ENCODE data around the gene NAA16. TPM values are rescaled to one million over a fixed set of nuclear protein-coding genes. Genes with fewer than 3 reads are reported as not detected.
A peak's percentile ranks its signal among the peaks of the same experiment; 100 is the strongest.
"Not testable (repeated sequence)": the region's sequence is repeated elsewhere in the genome, so short reads cannot be mapped to it uniquely, and the experiment has no call there.

Gene NAA16
- total RNA-seq, 1 donor from 2014 or later, result 13.7 TPM

DNA sequence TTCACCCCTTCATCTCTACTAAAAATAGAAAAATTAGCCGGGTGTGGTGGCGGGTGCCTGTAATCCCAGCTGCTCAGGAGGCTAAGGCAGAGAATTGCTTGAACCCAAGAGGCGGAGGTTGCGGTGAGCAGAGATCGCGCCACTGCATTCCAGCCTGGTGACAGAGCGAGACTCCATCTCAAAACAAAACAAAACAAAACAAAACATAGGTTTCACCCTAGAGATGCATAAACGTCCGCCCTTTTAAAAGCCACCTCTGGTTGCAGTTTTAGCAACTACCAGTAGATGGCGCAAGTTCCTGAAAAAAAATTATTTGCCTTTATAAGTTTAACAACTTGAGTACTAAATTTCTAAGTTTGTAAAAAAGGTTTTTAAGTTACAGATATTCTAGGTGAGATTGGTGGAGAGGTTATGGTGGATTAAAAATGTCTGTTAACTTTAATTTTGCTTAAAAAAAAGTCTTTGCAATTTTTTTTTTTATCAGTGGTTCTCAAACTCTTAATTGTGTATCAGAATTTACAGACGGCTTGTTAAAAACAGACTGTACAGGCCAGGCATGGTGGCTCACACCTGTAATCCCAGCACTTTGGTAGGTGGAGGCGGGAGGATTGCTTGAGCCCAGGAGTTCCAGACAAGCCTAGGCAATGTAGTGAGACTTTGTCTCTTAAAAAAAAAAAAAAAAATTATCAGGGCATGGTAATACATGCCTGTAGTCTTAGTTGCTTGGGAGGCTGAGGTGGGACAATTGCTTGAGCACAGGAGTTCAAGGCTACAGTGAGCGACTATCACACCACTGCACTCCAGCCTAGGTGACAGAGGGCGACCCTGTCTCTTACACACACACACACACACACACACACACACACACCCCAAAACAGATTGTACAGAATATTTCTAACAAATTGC, 42.1 kb downstream of the NAA16 start:
- peak; percentile 2 for DNase-seq (ENCODE audit: low read depth)
- H3K27me3 ChIP-seq (ENCODE audit: control insufficient read depth, insufficient read depth, low read length), result no peaks in the 10 kb centered on the region
- H3K4me3 ChIP-seq (ENCODE audit: low read depth, low read length), result no peak overlapping the region
- TF ChIP-seq, protein P1, sequence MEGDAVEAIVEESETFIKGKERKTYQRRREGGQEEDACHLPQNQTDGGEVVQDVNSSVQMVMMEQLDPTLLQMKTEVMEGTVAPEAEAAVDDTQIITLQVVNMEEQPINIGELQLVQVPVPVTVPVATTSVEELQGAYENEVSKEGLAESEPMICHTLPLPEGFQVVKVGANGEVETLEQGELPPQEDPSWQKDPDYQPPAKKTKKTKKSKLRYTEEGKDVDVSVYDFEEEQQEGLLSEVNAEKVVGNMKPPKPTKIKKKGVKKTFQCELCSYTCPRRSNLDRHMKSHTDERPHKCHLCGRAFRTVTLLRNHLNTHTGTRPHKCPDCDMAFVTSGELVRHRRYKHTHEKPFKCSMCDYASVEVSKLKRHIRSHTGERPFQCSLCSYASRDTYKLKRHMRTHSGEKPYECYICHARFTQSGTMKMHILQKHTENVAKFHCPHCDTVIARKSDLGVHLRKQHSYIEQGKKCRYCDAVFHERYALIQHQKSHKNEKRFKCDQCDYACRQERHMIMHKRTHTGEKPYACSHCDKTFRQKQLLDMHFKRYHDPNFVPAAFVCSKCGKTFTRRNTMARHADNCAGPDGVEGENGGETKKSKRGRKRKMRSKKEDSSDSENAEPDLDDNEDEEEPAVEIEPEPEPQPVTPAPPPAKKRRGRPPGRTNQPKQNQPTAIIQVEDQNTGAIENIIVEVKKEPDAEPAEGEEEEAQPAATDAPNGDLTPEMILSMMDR (IDR thresholded peaks at IDR 0.05; ENCODE audit: insufficient read depth, low read length, poor library complexity, severe bottlenecking), result peak; percentile 70
- H3K36me3 ChIP-seq (ENCODE audit: control insufficient read depth, insufficient read depth, low read length), result no peaks in the 10 kb centered on the region

DNA sequence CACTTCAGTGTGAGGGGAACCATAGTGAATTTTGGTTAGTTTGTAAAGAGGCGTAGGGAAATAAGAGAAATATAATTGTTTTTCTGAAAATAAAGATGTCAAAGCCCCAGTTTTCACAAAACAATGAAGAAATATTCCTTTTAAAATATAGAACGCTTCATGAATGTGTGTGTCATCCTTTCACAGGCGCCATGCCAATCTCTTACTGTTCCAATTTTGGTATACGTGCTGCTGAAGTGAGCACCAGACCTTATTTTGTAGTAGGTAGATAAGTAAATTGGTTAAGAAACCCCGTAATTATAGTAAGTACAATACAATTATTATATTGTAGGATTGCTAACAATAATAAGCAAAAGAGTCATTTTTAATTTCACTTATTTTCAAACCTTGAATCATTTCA, 43.3 kb downstream of the NAA16 start:
- H3K36me3 ChIP-seq (ENCODE audit: control insufficient read depth, insufficient read depth, low read length), result no peaks in the 10 kb centered on the region
- H3K27me3 ChIP-seq (ENCODE audit: control insufficient read depth, insufficient read depth, low read length), result no peaks in the 10 kb centered on the region
- DNase-seq (ENCODE audit: low read depth), result no peak
- TF ChIP-seq, protein P1 (IDR thresholded peaks at IDR 0.05; ENCODE audit: insufficient read depth, low read length, poor library complexity, severe bottlenecking), result no peak
- no peak overlapping the region for H3K4me3 ChIP-seq (ENCODE audit: low read depth, low read length)

DNA sequence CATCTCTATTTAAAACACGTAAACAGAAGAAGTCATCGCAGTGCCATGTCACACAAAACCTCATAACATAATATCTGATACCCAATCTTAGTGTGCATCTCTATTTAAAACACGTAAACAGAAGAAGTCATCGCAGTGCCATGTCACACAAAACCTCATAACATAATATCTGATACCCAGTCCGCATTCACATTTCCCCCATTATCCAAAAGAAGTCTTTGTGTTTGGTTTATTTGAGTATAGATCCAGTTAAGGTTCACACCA, 45.2 kb downstream of the NAA16 start:
- H3K27me3 ChIP-seq (ENCODE audit: control insufficient read depth, insufficient read depth, low read length); DNase-seq (ENCODE audit: low read depth); H3K36me3 ChIP-seq (ENCODE audit: control insufficient read depth, insufficient read depth, low read length); H3K4me3 ChIP-seq (ENCODE audit: low read depth, low read length): not testable (repeated sequence)

DNA sequence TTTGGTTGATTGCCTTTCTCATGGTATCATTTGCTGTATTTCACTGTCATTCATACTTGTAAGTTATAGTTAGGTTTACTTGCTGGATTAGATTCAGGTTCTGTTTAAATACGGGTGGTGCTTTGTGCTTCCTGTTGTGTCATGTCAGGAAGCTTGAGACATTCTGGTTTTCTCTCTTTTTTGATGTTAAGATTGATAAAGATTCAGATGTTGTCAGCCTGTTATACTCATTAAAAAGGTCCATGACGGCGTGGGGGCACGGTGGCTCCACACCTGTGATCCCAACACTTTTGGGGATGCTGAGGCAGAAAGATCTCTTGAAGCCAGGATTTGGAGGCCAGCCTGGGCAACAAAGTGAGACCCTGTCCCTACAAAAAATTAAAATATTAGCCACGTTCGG, 45.7 kb downstream of the NAA16 start:
- TF ChIP-seq, protein P1 (IDR thresholded peaks at IDR 0.05; ENCODE audit: insufficient read depth, low read length, poor library complexity, severe bottlenecking), result no peak
- Histone ChIP-seq H3K27me3 (ENCODE audit: control insufficient read depth, insufficient read depth, low read length) (no peaks in the 10 kb centered on the region), H3K4me3 (ENCODE audit: low read depth, low read length) (no peak overlapping the region), H3K36me3 (ENCODE audit: control insufficient read depth, insufficient read depth, low read length) (no peaks in the 10 kb centered on the region)
- DNase-seq (ENCODE audit: low read depth), result no peak

DNA sequence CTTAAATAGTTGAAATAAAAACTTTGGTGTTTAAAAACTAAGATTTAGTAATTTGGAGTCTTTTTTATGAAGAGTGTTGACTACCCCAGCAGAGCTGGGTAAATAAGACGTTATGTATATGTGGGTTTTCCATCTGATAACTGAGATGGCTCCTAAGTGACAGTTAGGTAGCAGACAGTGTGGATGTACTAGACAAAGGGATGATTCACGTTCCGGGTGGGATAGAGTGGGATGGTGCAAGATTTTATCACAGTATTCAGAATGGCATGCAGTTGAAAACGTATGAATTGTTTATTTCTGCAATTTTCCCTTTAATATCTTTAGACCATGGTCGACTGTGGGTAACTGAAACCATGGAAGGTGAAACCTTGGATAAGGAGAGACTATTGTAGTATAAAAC, 50.4 kb downstream of the NAA16 start:
- no peak for DNase-seq (ENCODE audit: low read depth)
- TF ChIP-seq, protein P1 (IDR thresholded peaks at IDR 0.05; ENCODE audit: insufficient read depth, low read length, poor library complexity, severe bottlenecking), result no peak
- H3K4me3 ChIP-seq (ENCODE audit: low read depth, low read length), result no peak overlapping the region
- H3K36me3 ChIP-seq (ENCODE audit: control insufficient read depth, insufficient read depth, low read length), result no peaks in the 10 kb centered on the region
- no peaks in the 10 kb centered on the region for H3K27me3 ChIP-seq (ENCODE audit: control insufficient read depth, insufficient read depth, low read length)

DNA sequence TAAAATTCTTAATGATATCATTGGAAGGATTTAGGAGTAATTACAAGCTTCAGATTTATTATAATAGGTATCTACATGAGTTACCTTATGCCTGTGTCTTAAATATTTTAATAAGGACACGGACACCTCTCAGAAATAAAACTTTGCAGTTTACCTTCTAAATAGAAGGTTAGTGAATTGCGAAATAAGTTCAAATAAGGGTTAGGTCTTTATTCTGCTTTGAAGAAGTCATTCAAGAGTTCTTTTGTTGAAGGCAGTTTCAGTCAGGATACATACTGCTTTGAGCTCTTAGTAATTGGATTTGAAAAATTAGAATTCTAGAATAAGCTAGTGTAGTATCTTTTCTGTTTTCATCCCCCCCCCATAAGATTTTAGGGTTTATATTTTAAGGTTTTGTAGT, 53.0 kb downstream of the NAA16 start:
- Histone ChIP-seq H3K36me3 (ENCODE audit: control insufficient read depth, insufficient read depth, low read length) (no peaks in the 10 kb centered on the region), H3K27me3 (ENCODE audit: control insufficient read depth, insufficient read depth, low read length) (no peaks in the 10 kb centered on the region), H3K4me3 (ENCODE audit: low read depth, low read length) (no peak overlapping the region)
- TF ChIP-seq, protein P1 (IDR thresholded peaks at IDR 0.05; ENCODE audit: insufficient read depth, low read length, poor library complexity, severe bottlenecking), result no peak
- DNase-seq (ENCODE audit: low read depth), result no peak
